Hematopoietic multipotent progenitor cell treated with erythropoietin and hydrocortisone succinate and interleukin-3 and kit ligand, for 6 days (in vitro differentiated cells): Measurements from ENCODE around the gene PER2.

Experiments used
- DNase-seq: peaks from one replicate; pipeline ENCODE4 v3.0.0-alpha.2; 2015

The PER2 gene

DNA sequence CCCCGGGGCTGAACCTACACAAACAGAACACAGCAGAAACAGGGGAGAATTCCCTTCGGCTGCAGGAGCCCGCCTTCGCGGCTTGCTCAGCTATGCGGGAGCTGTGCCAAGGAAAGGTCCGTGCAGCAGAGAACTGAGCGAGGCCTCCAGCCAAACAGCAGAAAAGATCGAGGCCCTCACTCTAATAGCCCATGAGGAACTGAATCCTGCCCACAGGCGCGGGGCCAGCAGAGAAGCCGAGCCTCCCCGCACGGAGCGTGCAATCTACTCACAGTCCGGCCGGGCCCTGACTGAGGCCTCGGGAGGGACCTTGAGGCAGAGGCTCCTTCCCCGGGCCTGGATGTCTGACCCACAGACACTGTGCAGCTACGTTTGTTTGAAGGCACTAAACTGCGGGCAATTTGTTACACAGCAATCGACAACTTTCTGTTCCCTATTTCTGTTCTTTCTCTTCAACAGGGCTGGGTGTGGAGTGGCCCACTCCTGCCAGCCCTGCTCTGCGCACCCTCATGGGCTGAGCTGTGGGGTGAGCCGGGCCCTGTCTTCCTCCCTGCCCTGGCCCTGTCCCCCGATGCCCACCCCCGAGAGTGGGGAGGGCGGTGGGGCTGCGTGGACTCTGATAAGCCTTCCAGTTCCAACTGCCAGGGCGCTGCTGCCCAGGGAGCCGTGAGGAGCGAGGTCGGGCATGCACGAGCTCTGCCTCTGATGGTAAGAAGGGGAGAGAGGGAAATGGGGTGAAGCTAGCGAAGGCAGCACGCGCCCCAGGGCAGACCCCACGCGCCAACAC is 62.3 kb downstream of the PER2 start:
- DNase-seq = peak; percentile 65

GRCh38 chr2:238225121-238225520 is 63.3 kb downstream of the PER2 start:
- no peak for DNase-seq

GRCh38 chr2:238224356-238225035 is 63.9 kb downstream of the PER2 start:
- DNase-seq = no peak

DNA sequence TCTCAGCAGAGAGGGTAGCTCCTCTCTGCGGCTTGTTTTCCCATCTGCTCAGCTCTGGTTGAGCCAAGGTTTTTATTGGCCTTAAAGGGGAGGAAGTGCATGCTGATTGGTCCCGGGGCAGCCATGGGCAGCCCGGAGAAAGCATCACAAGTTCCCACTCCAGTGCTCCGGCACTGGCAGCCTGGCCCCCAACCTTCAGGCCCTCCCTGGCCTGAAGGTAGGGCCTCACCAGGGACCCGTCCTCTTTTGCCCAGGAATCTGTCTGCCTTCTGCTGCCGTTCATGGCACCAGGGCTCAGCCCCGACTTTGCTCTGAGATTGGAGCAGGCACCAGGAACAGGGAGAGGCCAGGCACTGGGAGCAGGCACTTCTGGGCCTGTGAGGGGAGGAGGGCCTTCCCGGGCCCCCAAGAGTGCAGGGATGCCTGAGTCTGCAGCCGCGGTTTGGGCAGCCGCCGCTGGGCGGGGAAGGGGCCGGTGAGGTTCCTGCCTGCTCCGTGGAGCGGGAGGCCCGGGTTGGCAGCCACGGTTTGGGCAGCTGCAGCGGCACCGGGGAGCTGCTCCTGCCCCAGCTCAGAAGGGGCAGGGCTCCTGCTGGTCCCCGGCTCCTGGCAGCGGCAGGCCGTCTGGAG is 67.4 kb downstream of the PER2 start:
- no peak for DNase-seq

DNA sequence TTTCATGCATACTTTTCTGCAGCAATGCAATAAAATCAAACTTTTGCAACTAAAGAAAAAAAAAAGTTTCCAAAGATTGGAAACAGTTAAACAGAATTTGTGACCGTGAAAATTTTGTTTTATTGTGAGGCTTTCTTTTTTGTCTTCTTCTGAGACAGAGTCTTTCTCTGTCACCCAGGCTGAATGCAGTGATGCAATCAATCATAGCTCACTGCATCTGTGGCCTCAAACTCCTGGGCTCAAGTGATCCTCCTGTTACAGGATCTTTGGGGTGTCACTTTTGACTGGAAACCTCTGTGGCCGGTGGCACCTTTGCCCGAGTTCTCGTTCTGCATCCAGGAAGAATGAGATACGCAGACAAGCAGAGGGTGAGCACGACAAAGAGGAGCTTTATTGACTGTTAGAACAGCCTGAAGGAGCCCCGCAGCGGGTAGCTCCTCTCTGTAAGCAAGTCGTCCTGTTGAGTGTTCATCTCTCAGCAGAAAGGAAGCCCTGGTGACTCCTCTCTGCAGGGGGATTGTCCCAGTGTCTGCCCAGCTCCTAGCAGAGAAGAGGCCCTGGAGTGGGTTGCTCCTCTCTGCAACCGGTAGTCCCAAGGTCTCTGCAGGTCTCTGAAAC is 68.0 kb downstream of the PER2 start:
- no peak for DNase-seq

GRCh38 chr2:238216651-238217184 is 71.7 kb downstream of the PER2 start:
- DNase-seq = no peak

DNA sequence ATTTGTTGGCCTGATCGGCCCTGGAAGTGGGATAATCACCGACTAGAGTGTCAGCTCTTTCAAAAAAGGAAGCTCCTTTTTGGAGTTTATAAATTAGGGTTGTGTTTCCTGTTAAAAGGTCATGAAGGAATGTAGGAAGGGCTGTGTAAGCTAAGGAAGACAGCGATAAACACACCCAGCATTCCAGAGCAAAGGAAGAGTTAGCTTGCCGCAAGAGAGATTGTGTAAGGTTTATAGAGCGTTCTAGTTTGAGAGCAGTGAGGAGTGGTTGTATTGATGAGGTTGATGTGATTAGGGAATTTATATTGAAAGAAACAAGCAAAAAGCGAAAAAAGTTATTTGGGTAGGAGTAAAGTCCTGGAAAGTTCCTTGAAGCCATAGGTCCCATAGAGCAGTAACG is 81.4 kb downstream of the PER2 start:
- no peak for DNase-seq

GRCh38 chr2:238203973-238204683 is 84.3 kb downstream of the PER2 start:
- DNase-seq = peak; percentile 92

DNA sequence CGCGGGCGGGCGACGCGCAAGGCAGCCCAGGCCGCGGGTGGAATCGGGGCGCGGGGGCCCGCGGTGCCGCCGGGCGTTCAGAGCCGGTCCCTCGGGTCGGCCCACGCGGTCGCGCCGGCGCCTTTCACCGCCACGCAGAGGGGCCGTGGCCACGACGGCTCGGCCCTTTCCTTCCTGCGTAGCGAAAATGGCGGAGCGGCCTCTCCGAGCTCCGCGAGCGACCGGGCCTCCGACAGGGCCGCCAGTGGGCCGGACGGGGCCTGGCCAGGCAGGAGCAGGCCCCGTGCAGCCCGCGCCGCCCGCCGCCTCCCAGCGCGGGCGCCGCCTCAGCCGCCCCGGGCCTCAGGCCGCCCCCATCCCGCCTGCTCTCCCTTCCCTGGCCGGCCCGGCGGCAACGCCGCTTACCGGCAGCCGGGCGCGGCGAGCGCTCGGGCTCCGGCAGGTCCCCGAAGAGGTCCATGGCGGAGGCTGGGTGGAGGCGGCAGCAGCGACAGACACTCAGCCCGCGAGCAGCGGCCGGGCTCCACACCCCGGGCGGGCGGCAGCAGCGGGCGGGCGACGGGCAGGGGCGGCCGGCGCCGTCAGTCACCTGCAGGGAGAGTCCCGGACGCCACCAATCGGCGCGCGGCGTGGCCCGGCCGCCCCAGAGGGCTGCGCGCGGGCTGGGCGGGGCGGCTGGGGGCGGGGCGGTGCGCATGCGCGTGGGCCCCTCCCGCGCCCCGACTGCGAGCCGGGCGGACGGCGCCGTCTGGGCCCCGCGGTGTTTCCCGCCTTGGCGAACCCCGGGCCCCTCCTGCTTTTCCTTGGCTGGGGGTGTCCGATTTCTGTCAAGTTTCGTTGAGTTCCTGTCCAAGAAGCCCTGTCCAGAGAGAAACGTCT is 85.1 kb downstream of the PER2 start, which contains the start of gene ILKAP:
Gene ILKAP, minus strand, starts transcription at position 602 of the 879 bp plus-strand sequence. Its CDS starts 142 bp downstream, at position 460.
- peak; percentile 93 for DNase-seq

DNA sequence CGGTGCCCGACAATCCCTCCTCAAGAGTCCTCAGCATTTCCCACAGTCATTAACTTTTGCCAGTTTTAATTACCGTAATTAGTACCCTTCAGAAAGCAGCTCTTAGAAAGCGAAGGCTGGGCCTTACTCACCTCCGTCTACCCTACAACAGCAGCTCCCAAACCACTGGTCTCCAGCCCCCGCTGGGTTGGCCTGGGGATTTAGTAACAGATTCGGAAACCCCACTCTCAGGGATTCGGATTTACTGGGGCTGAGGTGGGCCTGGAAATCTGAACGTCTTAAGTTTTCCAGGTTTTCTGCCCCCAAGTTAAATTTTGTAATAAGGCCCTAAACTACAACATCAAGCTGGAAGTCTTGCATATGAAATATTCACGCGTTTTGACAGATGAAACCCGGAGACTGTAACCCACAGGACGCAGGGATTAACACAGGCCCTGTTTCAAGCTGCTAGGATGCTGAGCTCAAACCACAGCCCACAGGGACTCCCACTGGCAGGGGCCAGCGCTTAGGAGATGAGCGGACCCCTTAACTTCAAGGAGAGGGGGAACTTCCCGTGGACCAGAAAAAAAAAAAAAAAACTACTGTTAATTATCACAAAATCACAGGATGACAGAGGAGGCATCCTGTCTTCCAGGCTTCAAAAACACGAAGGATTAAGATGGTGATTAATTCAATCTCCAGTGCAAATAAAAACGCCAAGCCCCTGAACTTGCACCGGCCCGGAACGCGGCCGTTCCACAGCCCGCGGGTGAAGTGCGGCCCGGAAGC is 85.9 kb downstream of the PER2 start:
- DNase-seq = peak; percentile 35
